NCI-H345 (cell line): ENCODE data around the gene ZBTB20.

Experiments used
- DNase-seq: peaks from one replicate; lab custom pipeline; 2025; lab: John Stamatoyannopoulos, UW

ZBTB20 gene

GRCh38 chr3:114627770-114628169 lies 519.3 kb downstream of the ZBTB20 start:
- DNase-seq, result no peak

GRCh38 chr3:114626751-114627150 lies 520.3 kb downstream of the ZBTB20 start:
- DNase-seq, result no peak

- no peak for DNase-seq
Observed at GRCh38 chr3:114624571-114625181, 522.4 kb downstream of the ZBTB20 start.

GRCh38 chr3:114624047-114624445 lies 523.0 kb downstream of the ZBTB20 start:
- DNase-seq, result no peak

- DNase-seq, result no peak
Observed at GRCh38 chr3:114623420-114624046, 523.6 kb downstream of the ZBTB20 start.

- DNase-seq, result no peak
Observed at GRCh38 chr3:114622001-114622400, 525.1 kb downstream of the ZBTB20 start.

GRCh38 chr3:114619771-114620170 lies 527.3 kb downstream of the ZBTB20 start:
- no peak for DNase-seq

GRCh38 chr3:114615523-114616085 lies 531.5 kb downstream of the ZBTB20 start:
- DNase-seq, result no peak

GRCh38 chr3:114609973-114610630 lies 537.0 kb downstream of the ZBTB20 start:
- DNase-seq, result no peak

GRCh38 chr3:114608293-114608692 lies 538.8 kb downstream of the ZBTB20 start:
- no peak for DNase-seq

GRCh38 chr3:114606336-114606735 lies 540.8 kb downstream of the ZBTB20 start:
- DNase-seq, result no peak

GRCh38 chr3:114600571-114600970 lies 546.5 kb downstream of the ZBTB20 start:
- DNase-seq, result no peak

GRCh38 chr3:114597871-114598270 lies 549.2 kb downstream of the ZBTB20 start:
- no peak for DNase-seq

GRCh38 chr3:114597012-114597411 lies 550.1 kb downstream of the ZBTB20 start:
- DNase-seq, result no peak

- no peak for DNase-seq
Observed at GRCh38 chr3:114596147-114596546, 550.9 kb downstream of the ZBTB20 start.

GRCh38 chr3:114595522-114596028 lies 551.5 kb downstream of the ZBTB20 start:
- DNase-seq, result no peak

- no peak for DNase-seq
Observed at GRCh38 chr3:114590309-114591047, 556.6 kb downstream of the ZBTB20 start.

GRCh38 chr3:114587986-114588385 lies 559.1 kb downstream of the ZBTB20 start:
- no peak for DNase-seq

GRCh38 chr3:114586119-114586518 lies 561.0 kb downstream of the ZBTB20 start:
- DNase-seq, result no peak

GRCh38 chr3:114585687-114586086 lies 561.4 kb downstream of the ZBTB20 start:
- no peak for DNase-seq

GRCh38 chr3:114584734-114585371 lies 562.2 kb downstream of the ZBTB20 start:
- DNase-seq, result no peak

GRCh38 chr3:114582929-114583328 lies 564.2 kb downstream of the ZBTB20 start:
- no peak for DNase-seq
